Ovary (tissue), 9 donors: Measurements from ENCODE around the gene PODXL2. TPM values are rescaled to one million over a fixed set of nuclear protein-coding genes. Genes with fewer than 3 reads are reported as not detected.

Experiments
- DNase-seq, 5 donors: peaks; one replicate each; pipeline ENCODE4 v3.0.0-alpha.2; 2019 to 2020
- H3K27ac ChIP-seq, 2 donors: fragments of 200-600 bp; one replicate each; pipeline versions ENCODE4 v1.5.1 to v1.8.0; 2019 to 2022
- H3K27me3 ChIP-seq: fragments of 200-600 bp; one replicate; pipeline ENCODE4 v1.8.0; 2022
- H3K36me3 ChIP-seq: fragments of 200-600 bp; sonication (generic); one replicate; pipeline ENCODE4 v1.5.1; 2019
- H3K4me1 ChIP-seq: one replicate; pipeline ENCODE4 v1.8.1; 2013; ENCODE audit warnings: mild to moderate bottlenecking, moderate library complexity; ENCODE audit not compliant: insufficient read depth
- H3K4me3 ChIP-seq: fragments of 200-600 bp; sonication (generic); one replicate; pipeline ENCODE4 v1.5.1; 2017
- H3K9me3 ChIP-seq, 2 donors: fragments of 200-600 bp in 1 of 2; sonication (generic) in 1 of 2; one replicate each; pipeline versions ENCODE4 v1.5.1 to v1.8.1; 2013 to 2019; ENCODE audit warnings: mild to moderate bottlenecking in 1 of 2, moderate library complexity in 1 of 2
- EP300 ChIP-seq: sonication (generic); formaldehyde crosslinking; IDR thresholded peaks from one replicate; pipeline ENCODE4 v1.6.1; 2017; ENCODE audit warnings: antibody characterized with exemption
- POLR2A ChIP-seq: fragments of 450-650 bp; IDR thresholded peaks from one replicate; pipeline ENCODE4 v1.6.1; 2017; ENCODE audit warnings: antibody characterized with exemption, mild to moderate bottlenecking, moderate library complexity
- WGBS, 3 donors: extraction: QIAGEN DNeasy Blood & Tissue Kit in 1 of 3; methylation state at CpG; one replicate each; pipeline versions ENCODE4 v1.1.5 to v1.1.7; 2013 to 2017; 5-methylcytosine and 5-hydroxymethylcytosine counted together
- intact Hi-C, 4 donors: fragments of 100-400 bp; cut with DNase I; formaldehyde crosslinking; loops; one replicate each; pipeline versions ENCODE4 v1.11.0 to v1.15.1; 2022 to 2023
- polyA plus RNA-seq, 2 donors: library from polyadenylated mRNA; stranded (reverse); fragments of 200-250 nt in 1 of 2; fragments of 350-450 nt in 1 of 2; fragmentation: Illumina TruSeq in 1 of 2; extraction: RNeasy Lipid Tissue Mini Kit (QIAGEN cat#74804) in 1 of 2; gene quantifications; one replicate each; pipeline ENCODE4 v1.2.3, GENCODE V29; 2013 to 2014
- total RNA-seq, 7 donors: library from RNA; depleted of rRNA in 2 of 7; stranded (reverse); fragments of >200 nt in 2 of 7; fragmentation: NEBNext Ultra II Directional in 3 of 7; extraction: Animal tissue kit (Norgen Biotek cat#: 25700) in 3 of 7; gene quantifications; one replicate each; pipeline versions ENCODE4 v1.1.0 to v1.2.4, GENCODE V29; 2016 to 2023
- TF ChIP-seq, protein P1 (sequence below), 3 donors: fragments of 450-650 bp in 2 of 3; fragments of 200-600 bp in 1 of 3; IDR thresholded peaks; one replicate each; pipeline versions ENCODE4 v1.5.1 to v1.8.0; 2016 to 2022; ENCODE audit warnings: antibody characterized with exemption in 3 of 3, mild to moderate bottlenecking in 1 of 3
- donor health status: DM: no; HTN: no; CAD: no; lungs with moderate emphysema.
- donor health status: DM: no; HTN: no; CAD: no.
- donor health status: Bipolar disorder and iron deficiency.
- donor health status: DM: yes; HTN: yes; CAD: no.
- donor health status: DM: no; HTN: no; CAD: no.
- donor health status: DM: yes; HTN: yes; CAD: no.

The PODXL2 gene
- total and polyA plus RNA-seq, 9 donors = 5.3 to 14.3 (median 8.9) TPM

- H3K4me3 ChIP-seq = no peak overlapping the region
- no peak for TF ChIP-seq POLR2A
- no peak for TF ChIP-seq EP300
- TF ChIP-seq, protein P1, sequence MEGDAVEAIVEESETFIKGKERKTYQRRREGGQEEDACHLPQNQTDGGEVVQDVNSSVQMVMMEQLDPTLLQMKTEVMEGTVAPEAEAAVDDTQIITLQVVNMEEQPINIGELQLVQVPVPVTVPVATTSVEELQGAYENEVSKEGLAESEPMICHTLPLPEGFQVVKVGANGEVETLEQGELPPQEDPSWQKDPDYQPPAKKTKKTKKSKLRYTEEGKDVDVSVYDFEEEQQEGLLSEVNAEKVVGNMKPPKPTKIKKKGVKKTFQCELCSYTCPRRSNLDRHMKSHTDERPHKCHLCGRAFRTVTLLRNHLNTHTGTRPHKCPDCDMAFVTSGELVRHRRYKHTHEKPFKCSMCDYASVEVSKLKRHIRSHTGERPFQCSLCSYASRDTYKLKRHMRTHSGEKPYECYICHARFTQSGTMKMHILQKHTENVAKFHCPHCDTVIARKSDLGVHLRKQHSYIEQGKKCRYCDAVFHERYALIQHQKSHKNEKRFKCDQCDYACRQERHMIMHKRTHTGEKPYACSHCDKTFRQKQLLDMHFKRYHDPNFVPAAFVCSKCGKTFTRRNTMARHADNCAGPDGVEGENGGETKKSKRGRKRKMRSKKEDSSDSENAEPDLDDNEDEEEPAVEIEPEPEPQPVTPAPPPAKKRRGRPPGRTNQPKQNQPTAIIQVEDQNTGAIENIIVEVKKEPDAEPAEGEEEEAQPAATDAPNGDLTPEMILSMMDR (IDR thresholded peaks at IDR 0.05) = no peak
- H3K4me1 ChIP-seq = peaks cover 2% of the 10 kb centered on the region
- WGBS, 3 donors = 76 to 85% (median 77%) methylated on average over 4 of the region's 4 CpGs
- no peak overlapping the region for H3K27ac ChIP-seq
- intact Hi-C loops = no loop called here
- no peaks in the 10 kb centered on the region for H3K27me3 ChIP-seq
- DNase-seq = no peak
- no peaks in the 10 kb centered on the region for H3K9me3 ChIP-seq
- H3K36me3 ChIP-seq = no peaks in the 10 kb centered on the region
Measured at GRCh38 chr3:127685708-127686511, 56.9 kb downstream of the PODXL2 start.

- Histone ChIP-seq H3K27me3 (no peaks in the 10 kb centered on the region), H3K36me3 (no peaks in the 10 kb centered on the region), H3K9me3 (no peaks in the 10 kb centered on the region), H3K27ac (no peak overlapping the region), H3K4me1 (peaks cover 2% of the 10 kb centered on the region), H3K4me3 (no peak overlapping the region)
- intact Hi-C loops = no loop called here
- DNase-seq = no peak
- TF ChIP-seq POLR2A (no peak), EP300 (no peak)
- TF ChIP-seq, protein P1 (IDR thresholded peaks at IDR 0.05) = no peak
Measured at GRCh38 chr3:127686512-127686894, 57.5 kb downstream of the PODXL2 start.

- H3K4me3 ChIP-seq = no peak overlapping the region
- H3K27me3 ChIP-seq = no peaks in the 10 kb centered on the region
- H3K36me3 ChIP-seq = no peaks in the 10 kb centered on the region
- 97 to 98% (median 98%) methylated on average over 2 of the region's 2 CpGs for WGBS, 3 donors
- no peaks in the 10 kb centered on the region for H3K9me3 ChIP-seq
- intact Hi-C loops = no loop called here
- no peak for DNase-seq
- H3K4me1 ChIP-seq = peaks cover 2% of the 10 kb centered on the region
- H3K27ac ChIP-seq = no peak overlapping the region
- TF ChIP-seq, protein P1 (IDR thresholded peaks at IDR 0.05) = no peak
- TF ChIP-seq POLR2A = no peak
- TF ChIP-seq EP300 = no peak
Measured at GRCh38 chr3:127687228-127687737, 58.3 kb downstream of the PODXL2 start.

DNA sequence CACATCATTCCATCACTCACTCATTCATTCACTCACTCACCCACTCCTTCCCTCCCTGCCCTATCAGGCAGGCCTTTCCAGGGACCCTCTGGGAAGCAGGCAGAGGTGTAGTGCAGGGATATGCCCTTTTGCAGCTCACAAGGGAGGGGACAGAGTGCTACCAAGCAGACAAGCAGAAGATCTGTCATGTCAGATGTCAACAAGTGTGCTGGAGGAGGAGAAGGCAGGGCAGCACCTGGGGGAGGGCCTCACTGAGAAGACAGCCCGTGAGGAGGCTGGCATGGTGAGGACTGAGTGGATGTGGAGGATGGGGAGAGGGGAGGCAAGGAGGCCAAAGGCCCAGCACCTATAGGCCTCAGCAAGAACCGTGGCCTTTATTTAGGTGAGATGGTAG lies 59.0 kb downstream of the PODXL2 start:
- H3K27me3 ChIP-seq = no peaks in the 10 kb centered on the region
- H3K4me1 ChIP-seq = peaks cover 2% of the 10 kb centered on the region
- H3K27ac ChIP-seq = no peak overlapping the region
- no peaks in the 10 kb centered on the region for H3K9me3 ChIP-seq
- no peak overlapping the region for H3K4me3 ChIP-seq
- 49 to 63% (median 55%) methylated on average over 2 of the region's 2 CpGs for WGBS, 3 donors
- no peak for TF ChIP-seq POLR2A
- TF ChIP-seq EP300 = no peak
- no peaks in the 10 kb centered on the region for H3K36me3 ChIP-seq
- peak in 1 of 5 donors; percentile 6 for DNase-seq
- intact Hi-C loops = no loop called here
